HG03139 (cell line): ENCODE data around the gene FAM83C.

ENCODE experiments used
- ATAC-seq: cut with Tn5 transposase; IDR thresholded peaks from one replicate; pipeline ENCODE4 v1.9.1; 2021; ENCODE audit not compliant: unreplicated experiment

Gene FAM83C

GRCh38 chr20:35284992-35285805 lies 7.0 kb downstream of the FAM83C start:
- peak; percentile 11 for ATAC-seq

GRCh38 chr20:35284267-35284991 lies 7.8 kb downstream of the FAM83C start, which contains the start of gene EIF6:
Gene EIF6 (minus strand): TSS chr20:35284772. CDS start chr20:35284487, 285 bp downstream.
- ATAC-seq: peak; percentile 66

DNA sequence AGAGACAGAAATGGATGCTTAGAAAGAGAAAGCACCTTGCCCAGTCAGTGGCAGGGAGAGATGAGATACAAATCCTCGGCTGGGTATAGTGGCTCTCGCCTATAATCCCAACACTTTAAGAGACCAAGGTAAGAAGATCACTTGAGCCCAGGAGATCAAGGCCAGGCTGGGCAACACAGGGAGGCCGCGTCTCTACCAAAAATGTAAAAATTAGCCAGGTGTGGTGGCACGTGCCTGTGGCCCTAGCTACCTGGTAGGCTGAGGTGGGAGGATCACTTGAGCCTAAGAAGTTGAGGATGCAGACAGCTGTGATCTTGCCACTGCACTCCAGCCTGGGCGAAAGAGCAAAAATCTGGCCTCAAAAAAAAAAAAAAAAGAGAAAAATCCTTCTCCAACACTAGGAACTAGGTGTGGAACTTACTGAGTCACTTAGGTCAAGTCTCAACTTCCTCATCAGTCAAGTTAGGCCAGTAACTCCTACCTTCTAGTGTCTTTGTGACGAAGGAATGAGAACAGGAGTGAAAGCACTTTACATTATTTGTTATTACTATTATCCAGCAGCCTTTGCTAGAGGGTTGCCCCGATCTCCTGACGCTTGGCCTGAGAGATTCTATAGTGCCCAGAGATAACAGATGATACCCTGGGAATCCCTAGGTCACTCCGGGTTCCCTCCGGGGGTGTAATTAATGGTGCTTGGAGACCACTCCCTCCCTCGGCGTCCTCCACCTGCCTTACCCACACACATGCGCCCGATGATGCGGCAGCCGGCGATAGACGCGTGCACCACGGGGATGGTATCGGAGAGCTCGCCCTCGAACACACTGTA lies 8.6 kb downstream of the FAM83C start:
- no peak for ATAC-seq

DNA sequence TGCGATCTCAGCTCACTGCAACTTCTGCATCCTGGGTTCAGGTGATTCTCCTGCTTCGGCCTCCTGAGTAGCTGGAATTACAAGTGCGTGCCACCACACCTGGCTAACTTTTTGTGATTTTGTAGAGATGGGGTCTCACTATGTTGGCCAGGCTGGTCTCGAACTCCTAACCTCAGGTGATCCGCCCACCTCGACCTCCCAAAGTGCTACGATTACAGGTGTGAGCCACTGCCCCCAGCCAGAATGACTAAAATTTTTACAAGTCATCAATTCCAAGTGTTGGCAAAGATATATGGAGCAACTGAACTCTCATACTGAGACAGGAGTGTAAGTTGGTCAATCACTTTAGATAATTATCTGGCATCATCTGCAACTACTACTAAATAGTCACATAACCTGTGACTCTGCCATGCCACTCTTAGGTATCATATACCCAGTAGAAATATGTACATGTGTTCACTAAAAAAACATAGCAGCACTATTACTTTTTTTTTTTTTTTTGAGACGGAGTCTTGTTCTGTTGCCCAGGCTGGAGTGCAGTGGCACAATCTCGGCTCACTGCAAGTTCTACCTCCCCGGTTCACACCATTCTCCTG lies 10.6 kb downstream of the FAM83C start:
- ATAC-seq: no peak

DNA sequence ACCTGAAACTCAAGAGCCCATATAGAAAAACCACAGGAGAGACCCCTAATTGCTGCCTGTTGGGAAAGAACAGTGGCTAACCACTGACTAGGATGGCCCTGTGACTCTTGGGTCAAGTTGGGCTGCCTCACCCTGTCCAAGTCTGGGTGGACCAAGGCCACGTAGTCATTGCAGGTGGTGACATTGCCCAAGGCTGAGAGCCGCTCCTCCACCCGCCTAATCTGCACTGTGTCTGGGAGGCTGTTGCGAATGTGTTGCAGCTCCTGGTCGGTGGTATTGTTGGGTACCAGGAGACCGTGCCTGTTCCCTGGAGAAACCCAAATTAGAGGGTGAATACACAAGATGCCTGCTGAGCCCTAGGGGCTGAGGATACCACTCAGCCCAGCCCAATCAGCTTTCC lies 11.7 kb downstream of the FAM83C start:
- ATAC-seq: no peak

DNA sequence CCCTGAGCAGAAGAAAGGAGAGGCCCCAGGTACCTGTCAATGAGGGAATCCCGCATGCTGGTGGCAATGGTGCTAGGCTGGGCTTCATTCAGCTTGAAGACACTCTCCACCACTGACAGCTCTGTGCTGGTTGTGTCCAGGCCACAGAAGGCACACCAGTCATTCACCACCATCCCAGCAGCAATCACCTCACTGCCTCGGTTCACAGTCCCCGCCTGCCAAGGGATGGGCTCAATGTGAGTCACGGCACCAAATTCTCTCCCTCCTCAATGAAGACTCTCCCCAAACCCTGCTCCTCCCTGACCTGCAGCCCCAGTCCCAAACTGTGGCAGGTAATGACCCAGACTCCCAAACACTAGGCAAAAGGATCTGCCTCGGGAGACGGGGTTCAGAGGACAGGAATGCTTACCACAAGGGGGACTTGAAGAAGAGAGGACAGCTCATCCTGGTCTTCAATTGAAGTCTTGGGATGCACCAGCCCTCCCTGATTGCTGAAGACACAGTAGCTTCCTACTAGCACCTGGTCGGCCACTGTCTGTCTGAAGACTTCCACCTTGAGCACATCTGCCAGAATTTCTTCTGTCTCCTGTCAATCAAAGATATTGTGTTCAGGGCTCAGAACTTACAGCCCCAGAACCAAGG lies 12.6 kb downstream of the FAM83C start:
- no peak for ATAC-seq

DNA sequence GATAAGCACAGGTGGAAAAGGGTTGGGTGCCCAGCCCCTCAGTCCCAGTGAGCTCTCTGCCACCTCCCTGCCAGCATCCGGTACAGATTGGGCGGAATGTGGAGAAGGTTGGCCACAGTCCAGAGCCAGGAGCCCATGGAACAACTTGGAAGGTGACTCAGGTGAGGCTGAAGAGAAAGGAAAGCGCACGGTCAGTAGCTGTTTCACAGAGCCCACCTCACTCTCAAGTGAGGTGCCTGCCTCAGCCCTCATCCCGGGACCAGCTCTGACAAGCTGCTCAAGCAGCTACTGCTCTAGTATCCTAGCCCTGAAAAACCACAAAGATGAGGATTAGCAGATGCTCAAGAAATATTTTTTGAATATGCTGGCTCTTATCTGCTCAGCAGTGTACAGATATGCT lies 13.2 kb downstream of the FAM83C start:
- no peak for ATAC-seq

DNA sequence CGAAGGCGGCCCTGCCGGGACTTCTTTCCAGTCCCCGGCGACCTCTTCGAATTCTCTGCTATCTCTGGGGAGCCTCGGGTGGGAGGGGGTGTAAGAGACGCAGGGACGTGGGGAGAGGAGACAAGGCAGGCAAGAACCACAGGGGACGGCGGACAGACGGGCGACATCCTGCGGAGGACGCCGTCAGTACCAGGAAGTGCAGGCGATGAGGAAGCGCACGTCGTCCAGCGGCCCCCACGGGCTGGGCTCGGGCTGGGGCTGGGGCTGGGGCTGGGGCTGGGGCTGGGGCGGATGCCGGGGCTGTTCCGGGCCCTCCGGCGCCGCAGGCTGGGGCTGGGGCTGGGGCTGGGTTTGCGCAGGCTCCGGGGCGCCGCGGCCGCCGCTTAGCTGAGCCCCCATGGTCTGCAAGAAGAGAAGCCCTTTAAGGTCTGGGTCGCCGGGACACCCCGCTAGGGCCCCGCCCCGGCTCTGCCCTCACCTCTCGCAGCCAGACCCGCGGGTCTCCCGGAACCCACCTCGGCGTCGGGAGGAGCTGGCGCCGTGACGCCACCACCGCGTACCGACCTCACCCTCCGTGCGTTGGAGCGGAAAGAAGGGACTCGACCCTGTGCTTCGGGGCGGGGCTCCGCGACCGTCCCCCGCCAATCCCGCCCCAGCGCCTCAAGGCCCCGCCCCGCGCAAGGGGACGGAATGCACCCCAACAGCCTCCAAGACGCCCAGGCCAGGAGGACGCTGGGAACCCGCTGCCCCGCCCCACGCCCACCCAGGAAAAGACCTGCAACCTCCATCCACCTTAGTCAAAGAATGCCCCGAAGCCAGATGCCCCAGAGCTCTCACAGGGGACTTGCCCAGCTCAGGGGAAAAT lies 14.5 kb downstream of the FAM83C start, which contains the start of gene MMP24OS:
TSS of gene MMP24OS (minus strand) at position 592 of the 865 bp plus-strand sequence. CDS start at position 399, 193 bp downstream.
- peak; percentile 66 for ATAC-seq

- no peak for ATAC-seq
Observed at GRCh38 chr20:35277127-35277526, 15.1 kb downstream of the FAM83C start.

GRCh38 chr20:35276408-35276807 lies 15.8 kb downstream of the FAM83C start:
- ATAC-seq: no peak

- no peak for ATAC-seq
Observed at GRCh38 chr20:35275741-35276251, 16.4 kb downstream of the FAM83C start.

GRCh38 chr20:35274172-35275092 lies 17.8 kb downstream of the FAM83C start:
- no peak for ATAC-seq

- ATAC-seq: no peak
Observed at GRCh38 chr20:35273449-35274171, 18.6 kb downstream of the FAM83C start.

GRCh38 chr20:35271904-35272303 lies 20.3 kb downstream of the FAM83C start:
- ATAC-seq: no peak

DNA sequence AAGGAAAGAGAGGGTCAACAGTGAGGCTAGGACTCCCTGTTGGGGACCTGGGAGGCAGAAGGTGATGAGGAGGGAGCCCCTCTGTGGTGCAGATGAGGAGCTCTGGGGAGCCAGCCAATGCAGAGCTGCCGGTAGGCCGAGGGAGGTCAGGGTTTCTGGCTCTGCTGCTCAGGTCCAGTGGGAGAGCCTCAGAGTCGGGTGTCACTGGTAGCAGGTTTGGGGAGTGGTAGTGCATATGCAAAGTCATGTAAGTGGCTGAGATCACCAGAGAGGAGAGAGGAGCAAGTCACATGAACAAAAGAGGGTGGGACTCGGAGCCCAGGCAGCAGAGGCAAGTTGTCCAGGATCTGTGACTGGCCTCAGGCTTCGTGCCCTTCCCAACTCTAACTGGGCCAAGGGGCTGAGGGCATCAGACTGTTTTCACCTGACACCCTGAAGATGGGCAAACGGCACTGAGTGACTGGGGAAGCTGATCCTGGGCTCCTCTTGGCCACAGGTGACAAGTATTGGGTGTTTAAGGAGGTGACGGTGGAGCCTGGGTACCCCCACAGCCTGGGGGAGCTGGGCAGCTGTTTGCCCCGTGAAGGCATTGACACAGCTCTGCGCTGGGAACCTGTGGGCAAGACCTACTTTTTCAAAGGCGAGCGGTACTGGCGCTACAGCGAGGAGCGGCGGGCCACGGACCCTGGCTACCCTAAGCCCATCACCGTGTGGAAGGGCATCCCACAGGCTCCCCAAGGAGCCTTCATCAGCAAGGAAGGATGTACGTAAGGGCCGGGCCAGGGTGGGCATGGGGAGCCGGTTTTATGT lies 20.9 kb downstream of the FAM83C start:
- ATAC-seq: no peak

GRCh38 chr20:35270021-35270902 lies 22.0 kb downstream of the FAM83C start:
- no peak for ATAC-seq
